ENCODE data around the gene EPM2AIP1. TPM values are rescaled to one million over a fixed set of nuclear protein-coding genes. Genes with fewer than 3 reads are reported as not detected.
"Not testable (repeated sequence)": the region's sequence is repeated elsewhere in the genome, so short reads cannot be mapped to it uniquely, and the experiment has no call there.

Gene EPM2AIP1
- total RNA-seq, 1 donor from 2014 or later = 14.6 TPM

GRCh38 chr3:36993326-36994283 is 674 bp upstream of the EPM2AIP1 start, which contains the start of gene MLH1:
Gene MLH1 (plus strand): TSS chr3:36993518. CDS start chr3:36993548, 30 bp downstream.
- DNase-seq (ENCODE audit: low read depth) = peak; percentile 100

DNA sequence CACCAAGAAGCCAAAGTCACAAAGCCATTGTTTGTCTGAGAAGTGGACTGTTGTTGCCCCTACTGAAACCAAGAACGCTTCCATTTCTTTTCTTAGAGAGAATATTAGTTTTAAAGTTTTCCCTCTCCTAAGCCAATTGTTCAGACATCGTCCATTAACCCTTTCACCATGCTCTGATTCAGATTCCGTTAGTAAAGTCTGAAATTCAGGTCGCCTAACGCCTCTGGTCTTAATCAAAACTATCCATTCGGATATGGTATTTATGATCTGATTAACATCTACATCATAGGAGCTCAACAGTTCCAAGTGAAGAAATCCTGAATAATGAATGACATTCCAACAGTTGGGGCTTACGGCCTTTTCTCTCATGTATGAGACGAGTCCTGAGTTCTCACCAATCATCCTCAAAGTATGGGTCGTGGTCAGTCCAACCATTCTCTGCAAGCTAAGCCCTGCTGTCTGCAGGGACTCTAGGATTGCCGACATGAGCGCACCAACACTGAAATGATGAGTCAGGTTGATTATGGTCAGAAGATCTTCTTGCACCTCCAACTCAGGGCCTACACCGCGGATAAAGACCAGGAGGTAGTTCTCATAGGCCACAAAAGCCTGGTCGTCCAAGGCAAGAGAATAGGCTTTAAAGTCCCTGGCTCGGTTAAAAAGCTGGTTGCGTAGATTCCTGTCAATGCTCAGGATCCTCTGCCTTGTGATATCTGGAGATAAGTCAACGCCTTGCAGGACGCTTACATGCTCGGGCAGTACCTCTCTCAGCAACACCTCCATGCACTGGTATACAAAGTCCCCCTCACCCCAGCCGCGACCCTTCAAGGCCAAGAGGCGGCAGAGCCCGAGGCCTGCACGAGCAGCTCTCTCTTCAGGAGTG is 767 bp downstream of the EPM2AIP1 start:
- peak; percentile 61 for DNase-seq (ENCODE audit: low read depth)

GRCh38 chr3:36991147-36991546 is 1.8 kb downstream of the EPM2AIP1 start:
- DNase-seq (ENCODE audit: low read depth) = no peak

- DNase-seq (ENCODE audit: low read depth) = peak; percentile 9
Measured at GRCh38 chr3:36989568-36989967, 3.4 kb downstream of the EPM2AIP1 start.

GRCh38 chr3:36989005-36989404 is 3.9 kb downstream of the EPM2AIP1 start:
- DNase-seq (ENCODE audit: low read depth) = no peak

GRCh38 chr3:36988356-36988755 is 4.6 kb downstream of the EPM2AIP1 start:
- no peak for DNase-seq (ENCODE audit: low read depth)

DNA sequence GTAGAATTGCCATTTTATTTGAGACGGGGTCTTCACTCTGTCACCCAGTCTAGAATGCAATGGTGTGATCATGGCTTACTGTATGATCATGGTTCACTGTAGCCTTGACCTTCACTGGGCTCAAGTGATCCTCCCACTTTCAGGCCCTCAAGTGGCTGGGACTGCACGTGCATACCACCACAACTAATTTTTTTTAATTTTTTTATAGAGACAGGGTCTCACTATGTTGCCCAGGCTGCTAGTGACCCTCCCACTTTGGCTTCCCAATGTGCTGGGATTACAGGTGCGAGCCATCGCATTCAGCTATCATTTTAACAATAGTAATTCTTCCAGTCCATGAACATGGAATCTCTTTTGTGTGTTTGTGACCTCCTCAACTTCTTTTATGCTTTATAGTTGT is 11.9 kb downstream of the EPM2AIP1 start:
- no peak for DNase-seq (ENCODE audit: low read depth)

DNA sequence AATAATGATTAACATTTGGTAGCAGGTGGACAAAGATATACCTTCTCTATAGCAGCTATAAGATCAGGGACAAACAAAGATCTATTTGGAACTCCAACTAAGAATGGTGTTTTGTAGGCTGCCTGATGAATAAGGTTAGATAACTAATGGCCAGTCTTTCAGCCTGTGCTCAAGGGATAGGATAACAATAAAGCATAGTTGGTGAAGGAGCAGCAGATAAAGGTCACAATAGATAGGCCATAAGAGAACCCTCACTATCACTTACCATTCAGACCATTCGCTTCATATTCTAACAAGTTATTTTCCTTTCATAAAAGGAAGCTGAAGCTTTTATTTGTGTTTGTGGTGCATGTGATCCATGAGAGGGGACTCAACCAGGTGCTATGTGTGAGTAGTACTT is 19.8 kb downstream of the EPM2AIP1 start:
- DNase-seq (ENCODE audit: low read depth) = no peak

DNA sequence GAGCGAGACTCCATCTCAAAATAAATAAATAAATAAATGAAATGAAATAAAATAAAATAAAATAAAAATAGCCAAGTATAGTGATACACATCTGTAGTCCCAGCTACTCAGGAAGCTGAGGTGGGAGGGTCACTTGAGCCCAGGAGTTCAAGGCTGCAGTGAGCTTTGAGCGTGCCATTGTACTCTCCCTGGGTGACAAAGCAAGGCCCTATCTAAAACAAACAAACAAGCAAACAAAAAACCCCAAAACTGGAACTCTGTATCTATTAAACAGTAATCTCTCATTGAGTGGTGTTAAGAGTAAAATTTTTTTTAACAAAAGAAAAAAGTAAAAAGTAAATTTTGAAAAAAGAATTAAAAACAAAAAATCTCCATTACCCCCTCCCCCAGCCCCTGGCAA is 20.8 kb downstream of the EPM2AIP1 start:
- no peak for DNase-seq (ENCODE audit: low read depth)

DNA sequence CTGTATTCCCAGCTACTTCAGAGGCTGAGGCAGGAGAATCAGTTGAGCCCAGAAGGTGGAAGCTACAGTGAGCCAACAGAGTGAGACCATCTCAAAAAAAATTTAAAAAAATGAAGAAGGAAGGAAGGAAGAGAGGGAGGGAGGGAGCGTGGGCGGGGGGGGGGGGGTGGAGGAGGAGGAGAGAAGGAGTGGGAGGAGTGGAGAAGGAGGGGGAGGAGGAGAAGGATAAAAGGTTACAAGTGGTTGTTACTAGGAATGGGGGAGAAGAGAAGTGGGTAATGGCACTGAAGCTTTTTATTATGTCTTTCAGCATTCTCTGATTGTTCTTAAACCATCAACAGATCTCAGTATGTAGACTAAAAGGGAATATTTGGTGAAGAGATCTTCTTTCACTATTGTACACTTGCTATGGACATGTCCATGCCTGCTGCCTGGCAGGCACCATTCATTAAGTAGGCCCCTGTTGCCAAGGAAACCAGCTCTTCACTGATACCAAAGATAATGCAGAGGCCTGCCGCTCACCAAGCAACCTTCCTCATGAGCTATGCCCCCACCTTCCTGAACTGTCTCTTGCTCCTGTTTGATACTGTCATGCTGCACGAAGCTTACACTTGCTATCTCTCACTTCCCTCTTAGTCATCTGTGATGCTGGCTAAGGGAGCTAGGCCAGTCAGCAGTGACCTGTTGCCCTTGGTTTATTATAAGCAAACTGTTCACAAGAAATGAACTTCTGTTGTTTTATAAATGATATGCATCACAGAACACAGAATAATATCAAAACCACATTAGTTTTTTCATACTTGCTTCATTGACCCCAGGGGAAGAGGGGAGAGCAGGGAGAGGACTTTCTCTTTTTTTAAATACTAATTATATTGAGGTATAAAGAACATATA is 23.1 kb downstream of the EPM2AIP1 start:
- DNase-seq (ENCODE audit: low read depth) = peak; percentile 61

DNA sequence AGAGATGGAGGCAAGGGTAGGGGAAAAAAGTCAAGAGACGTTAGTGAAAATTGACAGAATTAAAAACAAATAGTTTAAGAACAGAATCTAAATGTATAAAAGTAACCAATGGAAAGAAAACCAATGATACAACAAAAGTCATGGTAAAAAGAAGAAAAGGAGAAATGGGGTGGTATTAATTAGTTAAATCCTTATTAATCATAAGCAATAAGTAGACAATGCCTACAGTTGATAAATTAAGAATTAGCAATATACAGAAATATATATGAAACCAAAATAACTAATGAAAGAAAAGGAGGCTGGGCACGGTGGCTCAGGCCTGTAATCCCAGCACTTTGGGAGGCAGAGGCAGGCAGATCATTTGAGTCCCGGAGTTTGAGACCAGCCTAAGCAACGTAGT is 23.8 kb downstream of the EPM2AIP1 start:
- no peak for DNase-seq (ENCODE audit: low read depth)

GRCh38 chr3:36965440-36965839 is 27.5 kb downstream of the EPM2AIP1 start:
- DNase-seq (ENCODE audit: low read depth) = no peak

GRCh38 chr3:36964817-36965216 is 28.1 kb downstream of the EPM2AIP1 start:
- DNase-seq (ENCODE audit: low read depth) = no peak

DNA sequence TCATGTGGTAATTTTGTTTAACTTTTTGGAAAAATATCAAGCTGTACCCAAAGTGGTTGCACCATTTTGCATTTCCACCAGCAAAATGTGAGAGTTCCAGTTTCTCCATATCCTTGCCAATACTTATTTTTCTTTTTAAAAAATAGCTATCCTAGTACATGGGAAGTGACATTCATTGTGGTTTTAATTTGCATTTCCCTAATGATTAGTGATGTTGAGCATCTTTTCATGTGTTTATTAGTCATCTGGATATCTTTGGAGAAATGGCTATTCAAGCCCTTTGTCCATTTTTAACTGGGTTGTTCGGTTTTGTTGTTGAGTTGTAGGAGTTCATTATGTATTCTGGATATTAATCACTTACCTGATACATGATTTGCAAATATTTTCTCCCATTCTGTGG is 28.6 kb downstream of the EPM2AIP1 start:
- no peak for DNase-seq (ENCODE audit: low read depth)

DNA sequence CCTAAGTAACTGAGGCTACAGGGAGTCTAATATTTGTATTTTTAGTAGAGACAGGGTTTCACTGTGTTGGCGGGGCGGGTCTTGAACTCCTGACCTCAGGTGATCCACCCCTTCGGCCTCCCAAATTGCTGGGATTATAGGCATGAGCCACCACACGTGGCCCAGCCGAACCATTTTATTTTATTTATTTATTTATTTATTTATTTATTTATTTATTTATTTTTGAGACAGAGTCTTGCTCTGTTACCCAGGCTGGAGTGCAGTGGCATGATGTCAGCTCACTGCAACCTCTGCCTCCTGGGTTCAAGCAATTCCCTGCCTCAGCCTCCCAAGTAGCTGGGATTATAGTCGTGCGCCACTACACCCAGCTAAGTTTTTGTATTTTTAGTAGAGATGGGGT is 29.9 kb downstream of the EPM2AIP1 start:
- not testable (repeated sequence) for DNase-seq (ENCODE audit: low read depth)

DNA sequence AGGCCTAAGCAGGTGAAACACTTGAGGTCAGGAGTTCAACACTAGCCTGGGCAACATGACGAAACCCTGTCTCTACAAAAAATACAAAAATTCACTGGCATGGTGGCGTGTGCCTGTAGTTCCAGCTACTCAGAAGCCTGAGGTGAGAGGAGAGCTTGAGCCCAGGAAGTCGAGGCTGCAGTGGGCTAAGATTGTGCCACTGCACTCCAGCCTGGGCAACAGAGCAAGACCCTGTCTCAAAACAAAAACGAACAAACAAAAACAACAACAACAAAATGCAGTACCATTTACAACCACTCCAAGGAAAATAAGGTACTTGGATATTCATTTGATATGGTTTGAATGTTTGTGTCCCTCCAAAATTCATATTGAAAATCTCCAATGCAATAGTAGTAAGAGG is 32.4 kb downstream of the EPM2AIP1 start:
- DNase-seq (ENCODE audit: low read depth) = no peak

DNA sequence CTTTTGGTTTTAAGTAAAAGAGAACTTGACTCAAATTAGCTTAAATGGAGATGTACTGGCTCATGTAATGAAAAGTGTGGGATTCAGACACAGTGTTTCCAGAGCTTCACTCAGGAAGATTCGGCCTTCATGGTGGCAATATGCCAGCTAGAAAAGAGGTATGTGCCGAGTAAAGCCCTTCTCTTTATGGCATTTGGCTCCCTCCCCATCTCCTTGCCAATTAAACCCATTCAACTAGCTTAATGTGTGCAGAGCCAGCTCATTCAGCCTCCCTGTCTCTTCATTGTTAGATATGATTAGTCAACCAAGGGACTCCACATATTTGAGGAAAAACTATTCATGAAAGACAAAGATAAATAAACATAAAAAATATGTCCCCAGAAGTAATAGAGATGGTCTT is 33.1 kb downstream of the EPM2AIP1 start:
- DNase-seq (ENCODE audit: low read depth) = peak; percentile 69

DNA sequence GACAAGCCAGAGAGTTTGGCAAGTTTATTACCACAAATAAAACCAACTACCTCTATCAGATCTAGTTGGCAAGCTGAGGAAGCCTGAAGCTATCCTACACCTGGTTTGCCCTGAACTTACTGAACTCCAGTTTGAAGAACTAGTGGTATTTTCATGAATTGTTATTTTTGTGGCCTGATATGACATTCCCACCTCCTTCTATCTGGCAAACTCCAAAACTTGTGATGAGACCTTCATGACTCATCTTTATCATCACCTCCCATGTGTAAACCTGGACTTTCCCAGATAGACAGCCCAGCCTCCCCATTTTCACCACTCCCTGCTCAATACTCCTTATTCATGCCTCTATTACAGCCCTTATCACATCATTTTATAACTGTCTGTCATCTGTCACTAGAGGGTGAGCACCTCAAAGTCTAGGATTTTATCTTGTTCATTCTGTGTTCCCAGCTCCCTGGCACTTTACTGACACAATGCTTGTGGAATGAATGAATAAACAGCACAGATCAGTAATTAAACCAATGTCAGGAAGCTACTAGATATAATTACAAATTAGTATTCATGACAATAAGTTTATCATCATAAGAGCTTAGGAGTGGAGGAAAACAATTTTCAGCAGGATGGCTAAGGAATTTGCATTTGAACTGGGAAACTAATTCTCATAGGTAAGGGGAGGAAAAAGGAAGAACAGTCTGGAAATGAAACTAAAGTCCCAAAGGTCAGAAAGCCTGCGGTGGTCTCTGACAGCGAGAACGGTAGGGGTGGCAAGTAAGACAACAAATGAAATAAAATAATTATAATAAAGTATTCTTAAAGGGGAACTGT is 34.9 kb downstream of the EPM2AIP1 start:
- peak; percentile 80 for DNase-seq (ENCODE audit: low read depth)

DNA sequence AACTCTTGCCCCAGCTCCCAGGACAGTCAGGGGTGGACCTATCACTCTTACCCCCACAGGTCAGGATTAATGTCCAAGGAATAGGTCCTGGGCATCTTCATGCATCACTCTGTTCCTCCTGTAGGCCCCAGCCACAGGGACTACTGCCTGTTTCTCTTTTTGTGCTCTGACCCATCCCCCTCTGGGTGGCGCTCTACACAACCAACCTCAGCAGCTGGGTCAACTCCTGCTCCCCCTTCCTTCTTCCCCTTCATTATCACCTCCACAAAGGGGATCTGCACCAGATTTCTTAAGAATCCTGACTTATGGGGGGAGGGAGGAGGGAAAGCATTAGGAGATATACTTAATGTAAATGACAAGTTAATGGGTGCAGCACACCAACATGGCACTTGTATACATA is 35.9 kb downstream of the EPM2AIP1 start:
- DNase-seq (ENCODE audit: low read depth) = no peak

DNA sequence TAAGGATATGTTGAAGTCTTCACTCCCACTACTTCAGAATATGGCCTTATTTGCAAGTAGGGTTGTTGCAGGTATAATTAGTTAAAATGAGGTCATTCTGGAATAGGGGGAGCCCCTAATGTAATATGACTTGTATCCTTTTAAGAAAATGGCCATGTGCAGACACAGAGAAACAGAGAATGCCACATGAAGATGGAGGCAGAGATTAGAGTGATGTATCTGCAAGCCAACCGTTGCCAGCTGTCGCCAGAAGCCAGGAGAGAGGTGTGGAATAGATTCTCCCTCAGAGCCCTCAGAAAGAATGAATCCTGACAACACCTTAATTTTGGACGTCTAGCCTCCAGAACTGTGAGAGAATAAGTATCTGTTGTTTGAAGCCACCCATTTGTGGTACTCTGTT is 36.8 kb downstream of the EPM2AIP1 start:
- no peak for DNase-seq (ENCODE audit: low read depth)
